ENCODE measurements around the gene DOK6. TPM values are rescaled to one million over a fixed set of nuclear protein-coding genes. Genes with fewer than 3 reads are reported as not detected.

The DOK6 gene
- total RNA-seq, 1 experiment from 2014 or later = not detected

- DNase-seq (no peak), ATAC-seq (no peak)
- ChIA-PET POLR2A (ENCODE audit: unreplicated experiment) (no interaction called here), CTCF (no interaction called here)
- H3F3A ChIP-seq (ENCODE audit: low read length, unreplicated experiment) = no peaks in the 10 kb centered on the region
- intact Hi-C loops (cut with micrococcal nuclease) = no loop called here
- no peak for TF ChIP-seq EZH2 (IDR thresholded peaks at IDR 0.05; ENCODE audit: low read length, unreplicated experiment)
- no peak for TF ChIP-seq EZH2phosphoT487 (IDR thresholded peaks at IDR 0.05; ENCODE audit: borderline replicate concordance, low read length)
- no peak for TF ChIP-seq CTCF (conservative IDR thresholded peaks at IDR 0.05; ENCODE audit: low read depth, low read length)
- H3K4me3 ChIP-seq (ENCODE audit: low read length) = no peak overlapping the region
- no peaks in the 10 kb centered on the region for H3K27me3 ChIP-seq (ENCODE audit: low read length)
- H4K20me1 ChIP-seq (ENCODE audit: low read length) = no peaks in the 10 kb centered on the region
- H3K79me2 ChIP-seq (ENCODE audit: low read length) = no peaks in the 10 kb centered on the region
- BruUV-seq (replicated peaks) = no TSS peak
- H3K9me2 ChIP-seq (replicated peaks; ENCODE audit: low read length) = no peaks in the 10 kb centered on the region
- H3K9ac ChIP-seq (ENCODE audit: low read length) = no peak overlapping the region
- no peaks in the 10 kb centered on the region for H3K4me1 ChIP-seq (ENCODE audit: insufficient read depth, low read length)
- H2AFZ ChIP-seq (ENCODE audit: low read length) = no peak overlapping the region
- no peak overlapping the region for H3K4me2 ChIP-seq (ENCODE audit: low read length)
- no peak overlapping the region for H3K27ac ChIP-seq (ENCODE audit: low read length)
- no peaks in the 10 kb centered on the region for H3K9me3 ChIP-seq (ENCODE audit: low read length)
- H3K36me3 ChIP-seq (ENCODE audit: low read depth, low read length) = no peaks in the 10 kb centered on the region
Observed at GRCh38 chr18:69865776-69866175, 465.1 kb downstream of the DOK6 start.

- no peaks in the 10 kb centered on the region for H4K20me1 ChIP-seq (ENCODE audit: low read length)
- intact Hi-C loops (cut with micrococcal nuclease) = no loop called here
- DNase-seq (no peak), ATAC-seq (no peak)
- no peak overlapping the region for H3K4me3 ChIP-seq (ENCODE audit: low read length)
- H3K27me3 ChIP-seq (ENCODE audit: low read length) = no peaks in the 10 kb centered on the region
- no peak for TF ChIP-seq EZH2 (IDR thresholded peaks at IDR 0.05; ENCODE audit: low read length, unreplicated experiment)
- TF ChIP-seq CTCF (conservative IDR thresholded peaks at IDR 0.05; ENCODE audit: low read depth, low read length) = no peak
- TF ChIP-seq EZH2phosphoT487 (IDR thresholded peaks at IDR 0.05; ENCODE audit: borderline replicate concordance, low read length) = no peak
- no peak overlapping the region for H3K27ac ChIP-seq (ENCODE audit: low read length)
- no peaks in the 10 kb centered on the region for H3F3A ChIP-seq (ENCODE audit: low read length, unreplicated experiment)
- H3K9ac ChIP-seq (ENCODE audit: low read length) = no peak overlapping the region
- POLR2A ChIA-PET (ENCODE audit: unreplicated experiment) = no interaction called here
- no TSS peak for BruUV-seq (replicated peaks)
- no peaks in the 10 kb centered on the region for H3K36me3 ChIP-seq (ENCODE audit: low read depth, low read length)
- H3K9me2 ChIP-seq (replicated peaks; ENCODE audit: low read length) = no peaks in the 10 kb centered on the region
- H2AFZ ChIP-seq (ENCODE audit: low read length) = no peak overlapping the region
- H3K79me2 ChIP-seq (ENCODE audit: low read length) = no peaks in the 10 kb centered on the region
- H3K4me2 ChIP-seq (ENCODE audit: low read length) = no peak overlapping the region
- no peaks in the 10 kb centered on the region for H3K9me3 ChIP-seq (ENCODE audit: low read length)
- H3K4me1 ChIP-seq (ENCODE audit: insufficient read depth, low read length) = no peaks in the 10 kb centered on the region
- CTCF ChIA-PET = no interaction called here
Observed at GRCh38 chr18:69866212-69866611, 465.5 kb downstream of the DOK6 start.

GRCh38 chr18:69870736-69871135, 470.0 kb downstream of the DOK6 start:
- TF ChIP-seq CTCF (conservative IDR thresholded peaks at IDR 0.05; ENCODE audit: low read depth, low read length) (no peak), EZH2phosphoT487 (IDR thresholded peaks at IDR 0.05; ENCODE audit: borderline replicate concordance, low read length) (no peak), EZH2 (IDR thresholded peaks at IDR 0.05; ENCODE audit: low read length, unreplicated experiment) (no peak)
- CTCF ChIA-PET = no interaction called here
- Histone ChIP-seq H3K4me3 (ENCODE audit: low read length) (no peak overlapping the region), H3F3A (ENCODE audit: low read length, unreplicated experiment) (no peaks in the 10 kb centered on the region), H3K4me2 (ENCODE audit: low read length) (no peak overlapping the region), H3K4me1 (ENCODE audit: insufficient read depth, low read length) (no peaks in the 10 kb centered on the region), H4K20me1 (ENCODE audit: low read length) (no peaks in the 10 kb centered on the region), H2AFZ (ENCODE audit: low read length) (no peak overlapping the region), H3K9me3 (ENCODE audit: low read length) (no peaks in the 10 kb centered on the region), H3K27ac (ENCODE audit: low read length) (no peak overlapping the region), H3K9ac (ENCODE audit: low read length) (no peak overlapping the region), H3K27me3 (ENCODE audit: low read length) (no peaks in the 10 kb centered on the region), H3K36me3 (ENCODE audit: low read depth, low read length) (no peaks in the 10 kb centered on the region), H3K9me2 (replicated peaks; ENCODE audit: low read length) (no peaks in the 10 kb centered on the region), H3K79me2 (ENCODE audit: low read length) (no peaks in the 10 kb centered on the region)
- DNase-seq (no peak), ATAC-seq (no peak)
- POLR2A ChIA-PET (ENCODE audit: unreplicated experiment) = no interaction called here
- BruUV-seq (replicated peaks) = no TSS peak
- intact Hi-C loops (cut with micrococcal nuclease) = no loop called here
